OCI-M1 (cell line): Measurements from ENCODE around the gene MORF4L2.
"Not testable (repeated sequence)": the region's sequence is repeated elsewhere in the genome, so short reads cannot be mapped to it uniquely, and the experiment has no call there.

Experiments
- DNase-seq: peaks from one replicate; lab custom pipeline; 2025; lab: John Stamatoyannopoulos, UW

MORF4L2 gene

DNA sequence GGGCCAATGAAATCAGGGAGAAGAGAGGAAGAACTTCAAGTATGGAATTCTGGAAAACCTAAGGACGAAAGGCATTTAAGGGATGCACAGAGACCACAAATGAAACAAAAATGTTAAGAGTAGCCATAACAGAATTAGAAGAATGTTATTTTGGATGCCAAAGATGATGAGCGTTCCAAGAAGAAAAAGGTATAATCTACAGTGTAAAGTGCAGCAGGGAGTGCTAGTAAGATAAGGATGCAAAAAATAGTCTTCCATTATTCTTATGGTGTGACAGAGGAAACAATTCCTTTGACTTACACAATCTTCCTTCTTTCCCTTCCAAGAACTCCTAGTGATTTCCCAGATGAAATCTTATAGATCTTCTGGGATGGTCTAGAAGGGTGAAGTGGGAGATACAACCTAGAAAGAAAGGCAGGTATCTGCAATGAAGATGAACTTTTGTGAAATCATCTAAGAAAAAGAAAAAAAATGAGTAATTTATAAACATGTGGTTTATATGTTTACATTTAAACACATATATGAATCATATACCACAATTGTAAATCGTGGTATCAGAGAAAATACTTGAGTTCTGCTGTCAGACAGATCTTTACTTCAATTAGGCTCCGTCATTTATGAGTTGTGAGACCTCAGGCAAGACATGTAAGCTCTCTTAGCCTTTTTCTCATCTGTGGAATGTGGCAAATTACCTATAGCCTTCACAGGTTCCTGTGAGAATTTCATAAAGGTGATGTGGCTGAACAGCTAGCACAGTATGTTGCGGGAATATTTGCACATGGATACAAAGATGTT, 8.1 kb downstream of the MORF4L2 start:
- DNase-seq = no peak

DNA sequence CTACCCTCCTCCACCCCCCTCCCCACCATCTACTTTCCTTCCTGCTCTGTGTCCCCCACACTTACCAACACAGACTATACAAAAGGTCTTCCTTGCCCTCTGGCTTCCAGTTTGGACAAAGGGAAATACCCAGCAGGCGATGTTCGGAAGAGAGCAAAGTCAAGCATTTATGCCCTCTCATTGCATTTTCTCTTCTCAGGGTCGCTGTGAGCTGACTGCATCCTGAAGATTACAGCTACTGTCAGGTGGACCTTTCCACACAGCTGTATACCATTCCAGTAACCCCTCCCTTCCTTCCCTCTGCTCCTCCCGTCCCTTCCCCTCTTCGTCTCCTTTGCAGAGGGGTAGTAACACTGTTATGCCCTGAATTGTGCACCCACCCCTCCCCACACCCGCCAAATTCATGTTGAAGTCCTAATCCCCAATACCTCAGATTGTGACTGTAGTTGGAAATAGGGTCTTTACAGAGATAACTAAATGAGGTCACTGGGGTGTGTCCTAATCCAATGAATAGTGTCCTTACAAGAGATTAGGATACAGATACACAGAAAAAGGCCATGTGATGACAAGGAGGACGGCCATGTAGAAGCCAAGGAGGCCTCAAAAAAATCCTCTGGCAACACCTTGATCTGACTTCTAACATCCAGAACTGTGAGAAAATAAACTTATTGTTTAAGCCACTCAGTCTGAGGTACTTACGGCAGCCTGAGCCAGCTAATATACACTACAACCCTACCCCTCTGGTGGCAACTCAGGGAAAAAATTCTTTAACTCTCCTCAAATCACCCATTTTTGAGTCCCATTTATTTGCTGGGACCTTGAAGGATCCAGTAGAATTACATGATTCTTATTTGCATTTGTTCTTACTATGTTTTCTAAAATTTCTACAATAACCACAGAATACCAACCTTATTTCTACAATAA, 11.7 kb downstream of the MORF4L2 start:
- no peak for DNase-seq

DNA sequence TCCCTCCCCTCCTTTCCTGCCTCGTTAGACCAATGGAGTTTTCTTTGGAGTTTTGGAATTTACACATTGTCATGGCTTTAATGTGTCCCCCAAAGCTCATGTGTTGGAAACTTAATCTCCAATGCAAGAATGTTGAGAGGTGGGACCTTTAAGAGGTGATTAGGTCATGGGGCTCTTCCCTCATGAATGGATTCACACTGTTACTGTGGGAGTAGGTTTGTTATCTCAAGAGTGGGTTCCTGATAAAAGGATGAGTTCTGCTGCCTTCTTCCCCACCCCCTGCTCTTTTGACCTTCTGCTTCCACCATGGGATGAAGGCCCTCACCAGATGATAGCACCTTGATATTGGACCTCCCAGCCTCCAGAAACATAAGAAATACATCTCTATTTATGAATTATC, 16.8 kb downstream of the MORF4L2 start:
- peak; percentile 3 for DNase-seq

DNA sequence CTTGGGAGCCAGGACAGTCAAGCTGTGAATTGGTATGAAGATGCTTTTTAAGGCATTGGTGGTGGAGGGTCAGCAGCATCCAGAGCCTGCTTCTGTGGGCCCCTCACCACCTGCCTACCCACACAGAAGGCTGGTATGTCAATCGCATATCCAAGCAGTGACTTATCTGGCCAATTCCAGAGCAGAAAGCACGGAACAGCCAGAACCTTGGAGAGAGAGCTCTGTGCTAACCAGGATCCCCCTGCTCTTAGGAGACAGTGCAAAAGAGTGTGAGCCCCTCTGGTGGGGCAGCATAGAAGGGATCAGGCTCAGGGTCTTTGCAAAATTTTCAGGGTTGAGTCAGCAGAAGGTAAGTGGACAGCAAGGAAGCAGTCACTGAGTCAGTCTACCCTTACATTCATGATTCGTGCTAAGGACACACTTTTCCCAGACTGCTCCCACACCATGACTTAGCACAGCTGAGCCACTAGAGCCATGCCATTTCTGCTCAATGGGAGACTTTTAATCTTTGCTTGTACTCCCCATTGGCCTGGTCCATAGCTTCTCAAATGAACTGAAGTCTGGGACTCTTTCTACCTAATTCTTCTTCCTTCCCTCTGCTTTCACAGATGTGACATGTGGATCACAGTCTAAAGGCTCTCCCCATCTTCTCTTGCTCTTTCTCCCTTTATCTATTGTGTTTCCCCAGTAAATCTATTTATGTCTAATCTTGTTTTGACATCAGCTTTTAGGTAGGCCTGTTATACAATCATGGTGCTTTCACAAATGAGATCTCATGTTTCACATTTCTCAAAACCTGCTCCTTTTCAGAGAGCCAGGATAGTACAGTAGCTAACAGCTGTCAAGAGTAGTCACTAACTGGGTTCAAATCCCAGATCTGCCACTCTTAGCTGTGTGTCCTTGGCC, 20.0 kb downstream of the MORF4L2 start:
- peak; percentile 15 for DNase-seq

DNA sequence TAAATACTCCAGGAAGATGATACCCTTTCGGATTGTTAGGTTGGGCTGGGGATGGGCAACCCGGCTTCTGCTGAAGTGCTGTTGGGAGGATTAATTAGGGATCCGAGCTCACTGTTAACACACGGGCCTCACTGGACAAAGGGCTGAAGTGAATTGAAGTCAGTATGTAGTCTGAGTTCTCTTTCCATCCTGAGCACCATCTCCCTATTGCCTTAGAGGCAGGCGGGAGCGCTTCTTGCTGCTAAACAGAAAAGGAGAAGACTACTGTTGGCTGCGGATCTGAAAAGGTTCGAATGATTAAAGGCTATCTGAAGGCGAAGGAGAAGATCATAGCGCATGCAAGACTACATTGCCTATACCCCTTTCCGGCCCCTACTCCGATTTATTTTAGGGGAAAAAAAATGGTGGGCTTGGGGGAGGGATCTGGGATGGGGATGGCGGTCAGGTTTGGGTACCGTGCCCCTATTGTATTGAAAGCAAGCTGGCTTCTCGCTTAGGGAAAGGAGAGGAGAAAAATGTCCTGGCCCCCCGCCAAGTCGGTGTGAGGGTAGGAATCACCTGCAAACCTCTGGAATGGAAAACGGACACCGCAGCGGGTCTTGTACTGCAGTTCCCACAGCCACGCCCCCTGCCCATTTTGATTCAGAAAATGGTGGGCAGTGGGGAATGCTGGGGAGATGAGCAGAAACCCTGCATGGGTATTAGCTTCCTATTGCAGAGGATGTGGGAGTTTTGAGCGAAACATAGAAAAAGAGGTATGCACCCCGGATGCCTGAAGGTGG, 22.3 kb downstream of the MORF4L2 start:
- DNase-seq = no peak

DNA sequence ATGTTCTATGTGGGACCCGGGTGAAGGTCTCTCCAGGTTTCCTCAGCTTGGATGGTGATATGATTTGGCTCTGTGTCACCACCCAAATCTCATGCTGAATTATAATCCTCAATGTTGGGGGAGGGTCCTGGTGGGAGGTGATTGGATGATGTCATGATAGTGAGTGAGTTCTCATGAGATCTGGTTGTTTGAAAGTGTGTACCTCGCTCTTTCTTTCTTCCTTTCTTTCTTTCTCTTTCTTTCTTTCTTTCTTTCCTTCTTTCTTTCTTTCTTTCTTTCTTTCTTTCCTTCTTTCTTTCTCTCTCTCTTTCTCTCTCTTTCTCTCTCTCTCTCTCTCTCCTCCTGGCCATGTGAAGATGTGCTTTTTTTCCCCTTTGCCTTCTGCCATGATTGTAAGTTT, 27.0 kb downstream of the MORF4L2 start:
- not testable (repeated sequence) for DNase-seq

DNA sequence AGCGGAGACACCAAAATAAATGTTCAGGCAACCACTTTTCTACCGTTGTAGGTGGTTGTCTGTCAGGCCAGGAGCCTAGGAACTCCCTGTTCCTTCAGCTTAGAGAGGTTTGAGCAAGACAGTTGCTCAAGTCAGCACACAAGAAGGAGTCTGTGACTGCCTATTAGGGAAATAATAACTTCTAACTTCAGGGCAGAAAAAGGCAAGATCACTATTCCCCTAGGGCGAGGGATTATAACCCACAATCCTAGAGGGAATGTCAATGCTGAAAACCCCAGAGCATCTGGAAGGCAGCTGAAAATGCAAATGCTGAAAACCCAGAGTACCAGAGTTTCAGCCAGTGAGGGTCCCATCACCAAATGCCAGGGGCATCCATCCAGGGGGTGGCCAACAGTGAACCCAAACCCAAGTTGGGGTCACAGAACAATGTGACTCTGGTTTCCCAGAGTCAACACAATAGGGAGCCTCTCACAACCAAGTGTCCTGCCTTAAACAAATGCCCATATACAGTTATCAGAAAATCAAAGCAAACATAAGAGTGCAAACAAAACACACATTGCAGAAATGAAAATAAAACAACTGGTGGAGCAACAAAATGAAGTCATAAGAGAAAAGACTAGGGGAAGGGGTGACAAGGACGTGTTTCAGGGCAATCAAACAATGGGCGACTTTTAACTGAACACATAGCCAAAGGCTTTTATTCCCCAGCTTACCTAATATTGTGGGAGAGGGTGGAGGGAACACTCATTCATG, 27.6 kb downstream of the MORF4L2 start:
- no peak for DNase-seq

DNA sequence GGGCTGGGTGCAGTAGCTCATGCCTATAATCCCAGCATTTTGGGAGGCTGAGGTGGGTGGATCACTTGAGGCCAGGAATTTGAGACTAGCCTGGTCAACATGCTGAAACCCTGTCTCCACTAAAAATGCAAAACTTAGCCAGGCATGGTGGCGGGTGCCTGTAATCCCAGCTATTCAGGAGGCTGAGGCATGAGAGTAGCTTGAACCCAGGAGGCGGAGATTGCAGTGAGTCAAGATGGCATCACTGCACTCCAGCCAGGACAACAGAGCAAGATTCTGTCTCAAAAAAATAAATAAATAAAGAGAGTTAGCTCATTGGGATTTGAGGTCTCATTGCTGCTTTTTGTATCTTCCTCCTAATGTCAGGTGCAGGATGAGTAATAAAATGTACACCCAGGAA, 29.4 kb downstream of the MORF4L2 start:
- DNase-seq = not testable (repeated sequence)

DNA sequence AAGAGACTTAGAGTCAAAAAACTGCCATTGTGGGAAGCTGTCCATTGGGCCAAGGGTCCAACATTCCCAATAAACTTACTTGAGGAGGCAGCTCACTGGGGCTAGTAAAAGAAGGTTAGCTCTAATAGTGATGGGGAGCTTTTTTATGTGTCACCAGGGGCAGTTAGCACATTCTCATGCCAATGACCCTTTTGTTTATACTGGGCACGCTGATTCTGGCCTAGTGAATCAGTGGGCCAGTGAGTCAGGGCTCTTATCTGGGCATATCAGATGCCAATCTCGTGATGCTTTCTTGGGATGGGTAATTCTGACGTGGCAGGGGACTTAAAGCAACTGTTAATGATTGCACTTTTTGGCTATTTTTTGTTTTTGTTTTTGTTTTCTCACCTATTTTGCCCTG, 29.9 kb downstream of the MORF4L2 start:
- no peak for DNase-seq

DNA sequence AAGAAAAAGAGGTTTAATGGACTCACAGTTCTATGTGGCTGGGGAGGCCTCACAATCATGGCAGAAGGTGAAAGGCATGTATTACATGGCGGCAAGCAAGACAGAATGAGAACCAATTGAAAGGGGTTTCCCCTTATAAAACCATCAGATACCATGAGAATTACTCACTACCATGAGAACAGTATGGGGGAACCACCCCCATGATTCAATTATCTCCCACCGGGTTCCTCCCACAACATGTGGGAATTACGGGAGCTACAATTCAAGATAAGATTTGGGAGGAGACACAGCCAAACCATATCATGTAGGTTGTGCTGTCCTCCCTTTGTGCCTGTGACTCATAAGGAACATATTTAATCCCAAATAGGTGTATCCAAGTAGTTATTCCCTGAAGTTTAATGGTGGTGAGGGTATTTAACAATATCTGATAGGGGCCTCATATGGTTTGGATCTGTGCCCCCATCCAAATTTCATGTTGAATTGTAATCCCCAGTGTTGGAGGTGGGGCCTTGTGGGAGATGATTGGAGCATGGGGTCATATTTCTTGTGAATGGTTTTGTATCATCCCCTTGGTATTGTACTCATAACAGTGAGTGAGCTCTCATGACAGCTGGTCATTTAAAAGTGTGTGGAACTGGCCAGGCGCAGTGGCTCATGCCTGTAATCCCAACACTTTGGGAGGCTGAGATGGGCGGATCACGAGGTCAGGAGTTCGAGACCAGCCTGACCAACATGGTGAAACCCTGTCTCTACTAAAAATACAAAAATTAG, 31.1 kb downstream of the MORF4L2 start:
- not testable (repeated sequence) for DNase-seq

DNA sequence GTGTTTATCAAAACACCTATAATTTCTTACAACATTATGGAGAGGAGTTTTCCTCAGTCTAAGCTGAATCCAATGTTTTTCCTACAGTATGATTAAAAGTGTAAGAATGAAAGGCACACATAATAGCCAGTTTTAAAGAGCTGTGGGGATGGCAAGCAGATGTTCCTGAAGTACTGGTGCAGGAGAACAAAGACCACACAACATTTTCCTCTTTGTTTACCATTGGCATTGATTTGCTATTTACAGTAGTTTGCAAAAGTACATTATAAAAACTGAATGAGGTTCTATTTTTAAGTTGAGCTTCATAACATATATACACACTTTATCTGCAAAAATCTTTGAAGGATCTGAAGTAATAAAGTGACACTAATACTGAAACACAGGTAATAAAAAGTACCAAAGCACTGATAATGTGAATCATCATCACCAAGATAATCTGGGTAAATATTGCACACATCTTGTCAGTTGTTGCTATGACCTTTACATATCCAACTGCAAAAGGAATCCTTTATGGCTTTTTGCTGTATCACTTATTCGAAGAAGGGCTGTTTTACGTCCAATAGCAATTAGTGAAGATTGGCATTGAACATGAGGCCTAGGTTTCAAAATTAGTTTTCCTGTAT, 35.2 kb downstream of the MORF4L2 start:
- DNase-seq = no peak

DNA sequence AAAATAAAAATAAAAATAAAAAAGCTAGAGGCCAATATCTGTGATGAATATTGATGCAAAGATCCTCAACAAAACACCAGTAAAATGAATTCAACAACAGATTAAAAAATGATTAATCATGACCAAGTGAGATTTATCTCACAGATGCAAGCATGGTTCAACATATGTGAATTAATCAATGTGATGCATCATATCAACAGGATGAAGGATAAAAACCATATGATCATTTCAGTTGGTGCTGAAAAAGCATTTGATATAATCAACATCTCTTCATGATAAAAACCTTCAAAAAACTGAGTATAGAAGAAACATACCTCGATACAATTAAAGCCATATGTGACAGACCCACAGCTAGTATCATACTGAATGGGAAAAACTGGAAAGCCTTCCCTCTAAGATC, 38.9 kb downstream of the MORF4L2 start:
- DNase-seq = no peak

DNA sequence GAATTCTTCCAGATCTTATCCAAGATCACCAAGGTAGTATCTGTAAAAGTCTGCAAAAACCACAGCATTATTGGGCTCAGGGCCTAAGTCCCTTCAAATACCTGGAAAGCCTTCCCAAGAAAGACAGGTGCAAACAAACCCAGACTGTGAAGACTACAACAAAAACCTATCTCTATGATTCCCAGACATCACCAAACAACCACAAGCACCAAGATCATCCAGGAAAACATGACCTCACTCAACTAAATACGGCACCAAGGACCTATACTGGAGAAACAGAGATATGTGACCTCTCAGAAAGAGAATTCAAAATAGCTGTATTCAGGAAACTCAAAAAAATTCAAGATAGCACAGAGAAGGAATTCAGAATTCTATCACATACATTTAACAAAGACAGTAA, 42.4 kb downstream of the MORF4L2 start:
- DNase-seq = no peak

DNA sequence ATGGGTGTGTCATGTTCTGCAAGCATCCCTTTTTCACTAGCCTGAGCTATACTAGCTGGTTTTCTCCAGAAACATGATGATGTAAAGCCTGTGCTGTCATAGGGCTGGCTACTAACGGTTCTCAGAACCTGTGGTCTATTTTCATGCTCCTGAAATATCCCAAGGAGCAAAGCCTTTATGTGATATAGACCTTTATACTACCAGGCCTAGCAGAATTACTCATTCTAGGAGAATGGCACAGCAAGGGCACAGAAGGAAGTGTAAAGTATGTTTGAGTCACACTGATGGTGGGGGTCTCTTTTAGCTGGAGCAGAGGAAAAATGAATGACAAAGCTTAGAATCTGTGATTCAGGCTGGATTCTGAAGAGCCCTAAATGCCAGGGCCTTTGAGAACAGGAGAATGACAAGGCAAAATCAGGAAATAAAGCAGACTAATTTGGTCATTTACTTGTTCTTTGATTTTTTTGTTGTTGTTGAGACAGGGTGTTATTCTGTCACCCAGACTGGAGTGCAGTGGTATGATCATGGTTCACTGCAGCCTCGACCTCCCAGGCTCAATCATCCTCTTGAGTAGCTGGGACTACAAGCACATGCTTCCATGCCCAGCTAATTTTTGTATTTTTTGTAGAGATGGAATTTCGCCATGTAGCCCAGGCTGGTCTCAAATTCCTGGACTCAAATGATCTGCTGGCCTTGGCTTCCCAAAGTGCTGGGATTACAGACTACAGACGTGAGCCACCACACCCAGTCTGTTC, 45.9 kb downstream of the MORF4L2 start:
- DNase-seq = no peak

DNA sequence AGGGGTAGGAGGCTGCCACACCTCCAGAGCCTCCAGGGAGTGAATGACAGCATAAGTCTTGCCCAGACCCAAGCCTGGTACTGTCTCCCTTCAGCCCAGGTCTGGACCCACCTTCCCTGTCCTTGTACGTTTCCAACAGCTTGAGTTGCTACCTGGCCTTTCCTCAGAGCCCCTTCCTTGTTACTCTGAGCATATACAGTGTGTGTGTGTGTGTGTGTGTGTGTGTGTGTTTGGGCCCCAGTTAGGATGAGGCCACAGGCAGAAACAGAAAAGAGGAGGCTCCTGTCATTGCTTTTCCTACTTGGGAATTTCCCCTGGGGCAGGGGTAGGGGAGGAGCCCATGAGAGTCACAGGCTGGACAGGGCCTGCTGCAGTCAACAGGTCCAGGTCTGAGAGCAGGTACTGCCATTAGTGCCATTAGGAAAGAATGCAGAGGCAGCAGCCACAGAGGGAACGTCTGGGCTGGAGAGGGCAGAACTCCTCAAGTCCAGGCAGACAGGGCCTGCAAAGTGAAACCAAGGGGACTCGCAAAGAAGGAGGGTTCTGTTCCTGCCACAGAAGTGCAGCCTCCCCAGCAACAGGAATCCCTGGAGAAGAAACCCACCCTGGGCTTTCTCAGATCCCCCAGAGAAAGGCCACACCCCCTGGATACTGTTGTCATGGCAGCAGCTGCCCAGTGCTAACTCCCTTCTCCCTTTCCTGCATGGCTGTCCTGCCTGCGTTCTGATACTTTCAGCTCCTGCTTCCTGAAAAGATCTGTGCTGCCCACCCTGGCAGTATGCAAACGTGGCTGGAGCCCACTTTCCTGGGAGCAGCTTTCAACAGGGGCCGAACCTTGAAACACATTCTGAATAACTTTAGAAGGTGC, 47.8 kb downstream of the MORF4L2 start:
- not testable (repeated sequence) for DNase-seq

DNA sequence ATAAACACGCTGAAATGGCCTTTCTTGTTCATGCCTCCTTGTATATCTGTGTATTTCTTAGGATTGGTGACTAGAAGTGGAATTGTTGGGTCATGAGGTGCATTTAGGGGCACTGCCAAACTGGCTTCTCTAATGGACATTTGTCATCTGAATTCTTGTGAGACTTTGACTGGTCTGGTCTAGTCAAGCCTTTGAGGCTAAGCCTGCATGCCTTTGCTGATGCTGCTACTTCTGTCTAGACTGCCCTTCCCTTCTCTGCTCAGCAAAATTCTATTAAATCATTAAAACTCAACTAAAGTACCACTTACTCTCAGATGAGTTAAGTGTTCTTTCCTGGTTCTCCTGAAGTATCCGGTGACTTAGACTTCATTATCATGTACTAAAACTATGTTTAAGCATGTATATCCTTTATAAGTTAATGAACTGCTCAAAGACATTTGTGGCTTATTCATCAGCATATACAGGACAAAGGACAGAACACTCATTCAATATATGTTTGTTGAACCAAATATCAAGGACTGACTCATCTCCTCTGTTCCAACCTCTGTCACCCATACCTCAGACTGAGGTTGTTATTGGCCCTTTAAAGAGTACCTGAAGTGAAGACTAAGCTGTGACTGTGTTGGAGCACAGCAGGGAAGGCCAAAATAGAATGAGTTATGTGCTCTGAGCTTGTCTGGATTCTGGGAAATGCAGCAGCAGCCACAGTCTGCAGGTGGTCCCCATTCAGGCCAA, 48.7 kb downstream of the MORF4L2 start:
- no peak for DNase-seq

DNA sequence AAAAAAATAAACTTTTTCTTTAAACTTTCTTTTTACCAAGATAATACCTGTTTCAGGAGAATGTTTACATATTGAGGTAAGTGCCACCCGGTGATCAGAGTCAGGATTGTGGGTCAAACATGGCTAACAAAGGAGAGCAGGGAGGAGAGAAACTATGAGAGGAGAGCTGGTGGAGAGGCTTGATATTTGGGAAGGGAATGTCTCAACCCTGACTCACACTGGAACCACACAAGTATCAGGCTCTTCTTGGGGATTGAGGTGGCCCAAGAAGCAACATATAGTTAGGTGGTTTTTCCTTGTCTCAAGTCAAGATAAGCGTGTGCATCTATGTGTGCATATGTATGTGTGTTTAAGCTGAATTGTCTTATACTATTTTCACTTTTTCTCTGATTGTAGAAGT, 51.1 kb downstream of the MORF4L2 start:
- DNase-seq = no peak
